ENCODE data around the gene CCR6. TPM values are rescaled to one million over a fixed set of nuclear protein-coding genes. Genes with fewer than 3 reads are reported as not detected.
A peak's percentile ranks its signal among the peaks of the same experiment; 100 is the strongest.

Gene CCR6
- total and polyA plus RNA-seq, 2 of the 13 experiments (the other 11 are each of a cell fraction or from before 2014, with no cell fraction given): 4.5 to 8.7 TPM

DNA sequence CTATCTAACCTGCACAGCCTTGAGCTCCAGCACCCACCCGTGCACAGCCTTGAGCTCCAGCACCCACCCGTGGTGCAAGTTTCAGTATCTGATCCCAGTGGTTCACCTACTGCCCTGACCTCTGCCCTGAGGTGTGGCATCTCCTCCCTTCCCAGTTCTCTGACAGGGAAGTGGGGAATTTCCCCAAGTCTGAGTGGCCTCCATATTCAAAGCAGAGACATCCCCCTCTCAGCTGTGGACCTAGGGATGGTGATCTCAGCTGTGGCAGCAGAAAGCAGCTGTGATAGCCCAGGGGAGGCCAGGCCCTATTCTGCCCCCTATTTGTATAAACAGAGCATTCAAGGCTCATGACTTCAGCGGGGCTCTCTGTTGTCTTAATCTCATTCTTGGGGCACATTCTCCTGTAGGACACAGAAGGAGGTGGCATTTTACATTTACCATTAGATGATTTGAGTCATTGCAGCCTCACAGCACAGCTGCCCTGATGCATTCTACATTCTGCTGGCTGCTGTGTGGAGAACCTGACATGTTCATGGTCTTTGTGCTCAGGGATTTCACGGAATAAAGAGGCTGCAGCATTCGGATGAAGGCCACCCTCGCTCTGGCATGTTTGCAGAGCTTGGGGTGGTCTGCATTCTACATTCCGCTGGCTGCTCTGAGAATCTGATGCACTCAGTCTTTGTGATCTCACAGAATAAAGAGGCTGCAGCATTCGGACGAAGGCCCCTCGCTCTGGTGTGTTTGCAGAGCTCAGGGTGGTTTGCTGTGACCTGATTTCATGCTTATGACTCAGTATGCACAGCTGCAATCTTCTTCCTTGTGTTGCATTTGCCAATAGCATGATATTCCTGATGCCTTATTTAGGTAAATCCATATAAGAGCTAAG, 17.9 kb downstream of the CCR6 start (continued):
- TF ChIP-seq AHDC1 (CRISPR knock-in tag; IDR thresholded peaks at IDR 0.05; ENCODE audit: borderline replicate concordance) (peak; percentile 62; the same call in 1 of the 2 replicates), ZNF234 (CRISPR knock-in tag; conservative IDR thresholded peaks at IDR 0.05) (no peak), ZNF34 (CRISPR knock-in tag; IDR thresholded peaks at IDR 0.05; ENCODE audit: borderline replicate concordance) (0 out of 2 replicates have a peak, but pooled peaks have one; percentile 71), ZNF30 (CRISPR knock-in tag; IDR thresholded peaks at IDR 0.05) (no peak), TEAD3 (CRISPR knock-in tag; optimal IDR thresholded peaks at IDR 0.05; ENCODE audit: borderline replicate concordance) (peak; percentile 91), ZNF18 (CRISPR knock-in tag; IDR thresholded peaks at IDR 0.05; ENCODE audit: insufficient replicate concordance) (no peak), HDAC6 (IDR thresholded peaks at IDR 0.05; ENCODE audit: low read depth, low read length) (no peak), HNRNPH1 (optimal IDR thresholded peaks at IDR 0.05; ENCODE audit: low read depth, low read length) (no peak), ZNF577 (CRISPR knock-in tag; IDR thresholded peaks at IDR 0.05; ENCODE audit: borderline replicate concordance, low read depth) (no peak)
- TF ChIP-seq, protein P1, sequence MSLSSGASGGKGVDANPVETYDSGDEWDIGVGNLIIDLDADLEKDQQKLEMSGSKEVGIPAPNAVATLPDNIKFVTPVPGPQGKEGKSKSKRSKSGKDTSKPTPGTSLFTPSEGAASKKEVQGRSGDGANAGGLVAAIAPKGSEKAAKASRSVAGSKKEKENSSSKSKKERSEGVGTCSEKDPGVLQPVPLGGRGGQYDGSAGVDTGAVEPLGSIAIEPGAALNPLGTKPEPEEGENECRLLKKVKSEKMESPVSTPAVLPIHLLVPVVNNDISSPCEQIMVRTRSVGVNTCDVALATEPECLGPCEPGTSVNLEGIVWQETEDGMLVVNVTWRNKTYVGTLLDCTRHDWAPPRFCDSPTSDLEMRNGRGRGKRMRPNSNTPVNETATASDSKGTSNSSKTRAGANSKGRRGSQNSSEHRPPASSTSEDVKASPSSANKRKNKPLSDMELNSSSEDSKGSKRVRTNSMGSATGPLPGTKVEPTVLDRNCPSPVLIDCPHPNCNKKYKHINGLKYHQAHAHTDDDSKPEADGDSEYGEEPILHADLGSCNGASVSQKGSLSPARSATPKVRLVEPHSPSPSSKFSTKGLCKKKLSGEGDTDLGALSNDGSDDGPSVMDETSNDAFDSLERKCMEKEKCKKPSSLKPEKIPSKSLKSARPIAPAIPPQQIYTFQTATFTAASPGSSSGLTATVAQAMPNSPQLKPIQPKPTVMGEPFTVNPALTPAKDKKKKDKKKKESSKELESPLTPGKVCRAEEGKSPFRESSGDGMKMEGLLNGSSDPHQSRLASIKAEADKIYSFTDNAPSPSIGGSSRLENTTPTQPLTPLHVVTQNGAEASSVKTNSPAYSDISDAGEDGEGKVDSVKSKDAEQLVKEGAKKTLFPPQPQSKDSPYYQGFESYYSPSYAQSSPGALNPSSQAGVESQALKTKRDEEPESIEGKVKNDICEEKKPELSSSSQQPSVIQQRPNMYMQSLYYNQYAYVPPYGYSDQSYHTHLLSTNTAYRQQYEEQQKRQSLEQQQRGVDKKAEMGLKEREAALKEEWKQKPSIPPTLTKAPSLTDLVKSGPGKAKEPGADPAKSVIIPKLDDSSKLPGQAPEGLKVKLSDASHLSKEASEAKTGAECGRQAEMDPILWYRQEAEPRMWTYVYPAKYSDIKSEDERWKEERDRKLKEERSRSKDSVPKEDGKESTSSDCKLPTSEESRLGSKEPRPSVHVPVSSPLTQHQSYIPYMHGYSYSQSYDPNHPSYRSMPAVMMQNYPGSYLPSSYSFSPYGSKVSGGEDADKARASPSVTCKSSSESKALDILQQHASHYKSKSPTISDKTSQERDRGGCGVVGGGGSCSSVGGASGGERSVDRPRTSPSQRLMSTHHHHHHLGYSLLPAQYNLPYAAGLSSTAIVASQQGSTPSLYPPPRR (CRISPR knock-in tag; IDR thresholded peaks at IDR 0.05; ENCODE audit: borderline replicate concordance): peak; percentile 55
- TF ChIP-seq, protein P2, sequence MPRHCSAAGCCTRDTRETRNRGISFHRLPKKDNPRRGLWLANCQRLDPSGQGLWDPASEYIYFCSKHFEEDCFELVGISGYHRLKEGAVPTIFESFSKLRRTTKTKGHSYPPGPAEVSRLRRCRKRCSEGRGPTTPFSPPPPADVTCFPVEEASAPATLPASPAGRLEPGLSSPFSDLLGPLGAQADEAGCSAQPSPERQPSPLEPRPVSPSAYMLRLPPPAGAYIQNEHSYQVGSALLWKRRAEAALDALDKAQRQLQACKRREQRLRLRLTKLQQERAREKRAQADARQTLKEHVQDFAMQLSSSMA (CRISPR knock-in tag; IDR thresholded peaks at IDR 0.05): no peak
- TF ChIP-seq, protein P3, sequence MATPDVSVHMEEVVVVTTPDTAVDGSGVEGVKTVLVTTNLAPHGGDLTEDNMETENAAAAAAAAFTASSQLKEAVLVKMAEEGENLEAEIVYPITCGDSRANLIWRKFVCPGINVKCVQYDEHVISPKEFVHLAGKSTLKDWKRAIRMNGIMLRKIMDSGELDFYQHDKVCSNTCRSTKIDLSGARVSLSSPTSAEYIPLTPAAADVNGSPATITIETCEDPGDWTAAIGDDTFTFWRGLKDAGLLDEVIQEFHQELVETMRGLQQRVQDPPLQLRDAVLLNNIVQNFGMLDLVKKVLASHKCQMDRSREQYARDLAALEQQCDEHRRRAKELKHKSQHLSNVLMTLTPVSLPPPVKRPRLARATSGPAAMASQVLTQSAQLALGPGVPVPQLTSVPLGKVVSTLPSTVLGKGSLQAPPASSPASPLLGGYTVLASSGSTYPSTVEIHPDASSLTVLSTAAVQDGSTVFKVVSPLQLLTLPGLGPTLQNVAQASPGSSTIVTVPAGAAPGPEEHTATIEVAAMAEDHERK (CRISPR knock-in tag; IDR thresholded peaks at IDR 0.05; ENCODE audit: low read depth): no peak

Measured in HepG2 (cell line).